Activated CD4-positive, alpha-beta memory T cell treated with anti-CD3 and anti-CD28 coated beads, Interleukin-2, amount 10 ng/mL, durations not matched to agents 7 days and 5 days (primary cell): Measurements from ENCODE around the gene PRKD1. TPM values are rescaled to one million over a fixed set of nuclear protein-coding genes. Genes with fewer than 3 reads are reported as not detected.
"Not testable (repeated sequence)": the region's sequence is repeated elsewhere in the genome, so short reads cannot be mapped to it uniquely, and the experiment has no call there.

Source experiments
- CTCF ChIA-PET: fragments of 350-600 bp; sonication (Branson Sonifier 250); formaldehyde crosslinking; loops from one replicate; lab custom pipeline; 2021; ENCODE audit warnings: antibody characterized with exemption, inconsistent platforms; lab: Charles Lee
- POLR2A ChIA-PET: fragments of 350-600 bp; sonication (Branson Sonifier 250); formaldehyde crosslinking; loops from one replicate; lab custom pipeline; 2021; ENCODE audit warnings: antibody characterized with exemption; lab: Charles Lee
- DNase-seq: peaks from one replicate; pipeline ENCODE4 v3.0.0-alpha.2; 2020
- H3K27ac Mint-ChIP-seq: one replicate; pipeline ENCODE4 v1.8.0; 2021; ENCODE audit warnings: mild to moderate bottlenecking, mixed read lengths
- H3K27me3 Mint-ChIP-seq: one replicate; pipeline ENCODE4 v1.8.0; 2021; ENCODE audit warnings: mixed read lengths
- H3K36me3 Mint-ChIP-seq: one replicate; pipeline ENCODE4 v1.8.0; 2021; ENCODE audit warnings: low read depth, mixed read lengths
- H3K4me1 Mint-ChIP-seq: one replicate; pipeline ENCODE4 v1.8.0; 2021; ENCODE audit warnings: mixed read lengths
- H3K4me3 Mint-ChIP-seq: one replicate; pipeline ENCODE4 v1.8.0; 2021; ENCODE audit warnings: mild to moderate bottlenecking, mixed read lengths
- H3K9me3 Mint-ChIP-seq: one replicate; pipeline ENCODE4 v1.8.0; 2021; ENCODE audit warnings: mixed read lengths
- total RNA-seq, 2 experiments: library from RNA; stranded (reverse); gene quantifications; one replicate each; pipeline ENCODE4 v1.2.3, GENCODE V29; 2021

The PRKD1 gene
- total RNA-seq, 2 experiments from 2014 or later, result not detected

DNA sequence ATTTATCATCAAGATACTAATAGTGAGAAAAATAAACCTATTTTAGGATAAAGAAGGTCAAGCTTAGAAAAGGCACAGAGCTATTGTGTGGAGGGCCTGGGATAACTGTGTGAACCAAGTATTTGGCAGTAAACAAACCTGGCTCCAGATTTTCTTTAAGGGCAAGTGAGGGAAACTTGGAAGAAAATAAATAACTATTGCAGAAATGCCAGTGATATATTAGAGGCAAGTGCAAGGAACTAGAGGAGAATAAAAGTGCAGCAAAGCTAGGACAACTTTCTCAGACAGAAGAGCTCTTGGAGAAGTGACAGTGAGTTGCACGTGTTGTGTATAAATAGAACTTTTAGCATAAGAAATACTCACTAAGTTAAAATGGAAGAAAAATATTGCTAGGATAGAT, 83.7 kb downstream of the PRKD1 start:
- DNase-seq, result no peak
- H3K9me3 Mint-ChIP-seq, result peaks cover 29% of the 10 kb centered on the region
- H3K4me1 Mint-ChIP-seq, result no peaks in the 10 kb centered on the region
- ChIA-PET CTCF (no interaction called here), POLR2A (no interaction called here)
- no peak overlapping the region for H3K27ac Mint-ChIP-seq
- H3K36me3 Mint-ChIP-seq, result no peaks in the 10 kb centered on the region
- H3K27me3 Mint-ChIP-seq, result no peaks in the 10 kb centered on the region
- H3K4me3 Mint-ChIP-seq, result no peak overlapping the region

DNA sequence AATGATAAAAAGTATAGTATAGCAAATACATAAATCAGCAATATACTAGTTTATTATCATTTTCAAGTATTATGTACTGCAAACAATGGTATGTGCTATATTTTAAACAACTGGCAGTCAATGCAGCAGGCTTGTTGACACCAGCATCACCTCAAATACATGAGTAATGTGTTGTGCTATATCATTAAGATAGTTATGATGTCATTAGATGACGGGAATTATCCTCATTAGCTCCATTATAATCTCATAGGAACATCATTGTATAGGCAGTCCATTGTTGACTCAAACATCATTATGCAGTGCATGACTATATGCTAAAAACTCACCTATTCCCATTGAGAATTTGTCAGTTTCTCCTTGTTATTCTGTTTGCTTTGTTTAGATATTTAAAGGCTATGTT, 85.4 kb downstream of the PRKD1 start:
- Mint-ChIP-seq H3K27ac (no peak overlapping the region), H3K4me3 (no peak overlapping the region), H3K9me3 (peaks cover 28% of the 10 kb centered on the region), H3K4me1 (no peaks in the 10 kb centered on the region), H3K36me3 (peaks cover 3% of the 10 kb centered on the region), H3K27me3 (no peaks in the 10 kb centered on the region)
- POLR2A ChIA-PET, result no interaction called here
- no peak for DNase-seq
- CTCF ChIA-PET, result no interaction called here

DNA sequence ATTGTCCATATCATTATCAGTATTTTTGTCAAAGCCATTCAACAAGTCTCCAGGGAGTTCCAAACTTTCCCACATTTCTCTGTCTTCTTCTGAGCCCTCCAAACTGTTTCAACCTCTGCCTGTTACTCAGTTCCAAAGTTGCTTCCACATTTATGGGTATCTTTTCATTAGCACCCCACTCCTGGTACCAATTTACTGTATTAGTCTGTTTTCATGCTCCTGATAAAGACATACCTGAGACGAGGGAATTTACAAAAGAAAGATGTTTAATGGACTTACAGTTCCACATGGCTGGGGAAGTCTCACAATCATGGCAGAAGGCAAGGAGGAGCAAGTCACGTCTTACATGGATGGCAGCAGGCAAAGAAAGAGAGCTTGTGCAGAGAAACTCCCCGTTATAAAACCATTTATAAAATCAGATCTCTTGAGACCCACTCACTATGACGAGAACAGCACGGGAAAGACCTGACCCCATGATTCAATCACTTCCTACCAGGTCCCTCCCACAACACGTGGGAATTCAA, 87.2 kb downstream of the PRKD1 start:
- POLR2A ChIA-PET, H3K4me1 Mint-ChIP-seq, CTCF ChIA-PET, H3K27me3 Mint-ChIP-seq, DNase-seq, H3K27ac Mint-ChIP-seq, H3K4me3 Mint-ChIP-seq, H3K36me3 Mint-ChIP-seq: not testable (repeated sequence)
- H3K9me3 Mint-ChIP-seq, result peaks cover 24% of the 10 kb centered on the region

DNA sequence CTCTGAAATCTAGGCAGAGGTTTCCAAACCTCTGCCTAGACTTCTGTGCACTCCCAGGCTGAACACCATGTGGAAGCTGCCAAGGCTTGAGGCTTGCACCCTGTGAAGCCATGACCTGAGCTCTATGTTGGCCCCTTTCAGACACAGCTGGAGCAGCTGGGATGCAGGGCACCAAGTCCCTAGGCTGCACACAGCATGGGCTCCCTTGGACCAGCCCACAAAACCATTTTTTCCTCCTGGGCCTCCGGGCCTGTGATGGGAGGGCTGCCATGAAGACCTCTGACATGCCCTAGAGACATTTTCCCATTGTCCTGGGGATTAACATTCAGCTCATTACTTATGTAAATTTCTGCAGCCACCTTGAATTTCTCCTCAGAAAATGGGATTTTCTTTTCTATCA, 88.0 kb downstream of the PRKD1 start:
- H3K4me3 Mint-ChIP-seq, DNase-seq, H3K27me3 Mint-ChIP-seq, H3K36me3 Mint-ChIP-seq, CTCF ChIA-PET, POLR2A ChIA-PET, H3K27ac Mint-ChIP-seq, H3K4me1 Mint-ChIP-seq: not testable (repeated sequence)
- peaks cover 24% of the 10 kb centered on the region for H3K9me3 Mint-ChIP-seq

DNA sequence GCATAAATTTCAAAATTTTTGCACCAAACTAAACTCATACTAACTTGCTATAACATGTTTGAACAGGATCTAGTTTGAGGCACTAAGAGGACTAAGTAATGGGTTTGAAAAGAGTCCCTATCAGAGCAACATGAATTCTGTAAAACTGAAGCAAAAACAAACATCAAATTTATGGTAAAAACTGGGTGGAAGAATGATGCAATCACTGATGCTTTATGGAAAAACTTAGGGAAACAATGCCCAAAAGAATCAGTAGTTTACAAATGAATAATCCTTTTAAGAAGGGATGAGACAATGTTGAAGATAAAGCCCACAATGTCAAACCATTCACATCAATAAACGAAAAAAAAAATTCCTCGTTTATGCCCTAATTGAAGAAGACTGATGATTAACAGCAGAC, 88.9 kb downstream of the PRKD1 start:
- H3K27me3 Mint-ChIP-seq, result no peaks in the 10 kb centered on the region
- POLR2A ChIA-PET, result no interaction called here
- H3K4me1 Mint-ChIP-seq, result no peaks in the 10 kb centered on the region
- H3K9me3 Mint-ChIP-seq, result peaks cover 24% of the 10 kb centered on the region
- CTCF ChIA-PET, result no interaction called here
- H3K36me3 Mint-ChIP-seq, result peaks cover 3% of the 10 kb centered on the region
- H3K27ac Mint-ChIP-seq, result no peak overlapping the region
- no peak for DNase-seq
- no peak overlapping the region for H3K4me3 Mint-ChIP-seq

DNA sequence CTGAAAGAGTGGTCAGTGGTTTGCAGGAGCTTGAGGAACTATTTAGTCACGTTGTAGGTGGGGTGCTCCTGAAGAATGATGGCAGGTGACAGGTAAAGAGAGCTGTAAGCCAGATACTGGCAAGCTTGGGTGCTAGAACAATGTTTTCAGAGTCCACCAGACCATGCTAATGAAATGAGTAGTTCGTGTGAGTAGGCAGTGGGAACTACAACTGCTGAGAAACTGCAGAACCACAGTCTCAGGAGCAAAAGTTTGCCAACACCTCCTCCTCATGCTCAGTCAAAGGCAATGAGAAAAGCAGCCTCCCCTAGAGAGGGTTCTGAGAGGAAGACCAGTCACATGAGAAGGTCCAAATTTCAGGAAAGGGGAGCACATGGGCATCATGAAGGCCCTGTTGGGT, 91.3 kb downstream of the PRKD1 start:
- ChIA-PET POLR2A (no interaction called here), CTCF (no interaction called here)
- H3K27ac Mint-ChIP-seq, result no peak overlapping the region
- H3K4me1 Mint-ChIP-seq, result no peaks in the 10 kb centered on the region
- H3K9me3 Mint-ChIP-seq, result peaks cover 22% of the 10 kb centered on the region
- H3K4me3 Mint-ChIP-seq, result no peak overlapping the region
- H3K36me3 Mint-ChIP-seq, result peaks cover 3% of the 10 kb centered on the region
- H3K27me3 Mint-ChIP-seq, result no peaks in the 10 kb centered on the region
- no peak for DNase-seq

DNA sequence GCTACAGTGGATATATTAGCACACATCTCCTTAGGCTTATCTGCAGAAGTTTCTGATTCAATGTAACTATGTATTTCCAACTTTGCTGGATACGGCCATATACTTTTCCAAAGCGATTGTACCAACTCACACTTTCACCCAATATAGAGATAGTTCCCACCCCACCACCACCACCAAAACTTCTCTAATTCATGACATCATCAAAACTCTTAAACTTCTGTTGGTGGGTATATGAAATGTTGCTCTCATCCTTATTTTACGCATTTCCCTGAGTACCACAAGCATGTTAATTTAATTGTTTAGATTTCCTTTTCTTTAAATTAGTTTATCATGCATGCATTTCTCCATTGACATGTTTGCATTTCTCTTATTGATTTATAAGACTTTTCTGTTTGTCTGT, 95.6 kb downstream of the PRKD1 start:
- H3K36me3 Mint-ChIP-seq, result no peaks in the 10 kb centered on the region
- CTCF ChIA-PET, result no interaction called here
- H3K9me3 Mint-ChIP-seq, result peaks cover 4% of the 10 kb centered on the region
- H3K27ac Mint-ChIP-seq, result no peak overlapping the region
- POLR2A ChIA-PET, result no interaction called here
- H3K4me3 Mint-ChIP-seq, result no peak overlapping the region
- H3K4me1 Mint-ChIP-seq, result no peaks in the 10 kb centered on the region
- no peak for DNase-seq
- H3K27me3 Mint-ChIP-seq, result no peaks in the 10 kb centered on the region

DNA sequence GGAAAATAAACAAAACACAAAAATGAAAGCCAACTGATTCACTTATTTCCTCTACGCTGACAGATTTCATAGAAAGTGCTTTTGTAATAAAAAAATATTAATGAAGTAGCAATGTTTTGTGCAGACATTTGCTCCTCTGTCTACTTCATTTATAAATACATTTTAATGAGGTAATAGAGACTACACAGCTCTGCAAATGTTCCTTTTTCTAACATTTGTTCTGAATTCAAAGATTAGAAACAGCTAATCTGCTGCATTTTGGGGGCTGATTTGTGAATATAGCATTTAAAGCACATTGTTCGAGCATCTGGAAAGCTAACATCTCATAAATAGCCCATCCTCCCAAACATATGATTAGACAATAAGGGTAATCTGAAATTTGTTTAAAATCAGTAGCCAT, 97.8 kb downstream of the PRKD1 start:
- DNase-seq, result no peak
- Mint-ChIP-seq H3K4me1 (no peaks in the 10 kb centered on the region), H3K36me3 (no peaks in the 10 kb centered on the region), H3K4me3 (no peak overlapping the region), H3K27ac (no peak overlapping the region), H3K9me3 (peaks cover 6% of the 10 kb centered on the region), H3K27me3 (no peaks in the 10 kb centered on the region)
- CTCF ChIA-PET, result no interaction called here
- POLR2A ChIA-PET, result no interaction called here

DNA sequence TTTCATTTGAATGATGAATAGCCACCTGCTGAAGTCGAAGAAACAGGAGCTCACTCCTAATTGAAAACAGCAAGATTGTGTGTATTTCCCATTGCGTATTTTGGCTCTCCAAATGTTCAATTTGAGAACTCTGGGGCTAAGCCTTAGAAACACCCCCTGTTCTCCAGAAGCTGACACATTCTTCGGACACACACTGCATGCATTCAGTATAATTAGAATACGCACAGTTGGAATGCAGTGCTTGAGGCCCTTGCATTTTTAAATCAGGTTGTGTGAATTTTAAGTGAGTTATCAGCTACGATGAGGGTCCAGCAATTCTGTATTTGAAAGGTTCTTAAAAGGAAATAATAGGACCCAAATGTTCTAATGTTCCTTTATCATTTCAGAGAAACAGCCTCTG, 103.8 kb downstream of the PRKD1 start:
- no peak overlapping the region for H3K27ac Mint-ChIP-seq
- CTCF ChIA-PET, result no interaction called here
- POLR2A ChIA-PET, result no interaction called here

DNA sequence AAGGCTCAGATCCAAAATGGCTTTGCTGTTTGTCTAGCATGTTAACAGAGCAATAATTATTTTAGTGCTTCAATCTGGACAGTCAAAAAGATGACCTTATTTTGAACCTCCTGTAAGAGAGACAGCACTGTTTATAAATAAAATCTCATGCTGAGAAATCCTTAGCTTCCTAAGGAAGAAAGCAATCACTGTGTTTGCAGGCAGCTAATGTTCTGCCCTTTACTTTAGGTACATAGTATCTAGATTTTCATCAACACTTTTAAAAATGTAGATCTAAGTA, 105.3 kb downstream of the PRKD1 start:
- Mint-ChIP-seq H3K4me1 (no peaks in the 10 kb centered on the region), H3K27me3 (no peaks in the 10 kb centered on the region), H3K4me3 (no peak overlapping the region), H3K9me3 (peaks cover 4% of the 10 kb centered on the region), H3K27ac (no peak overlapping the region), H3K36me3 (no peaks in the 10 kb centered on the region)
- POLR2A ChIA-PET, result no interaction called here
- DNase-seq, result no peak
- CTCF ChIA-PET, result no interaction called here

More for the DNA sequence above, 103.8 kb downstream of the PRKD1 start:
- H3K27me3 Mint-ChIP-seq, result no peaks in the 10 kb centered on the region
- H3K4me1 Mint-ChIP-seq, result no peaks in the 10 kb centered on the region
- no peaks in the 10 kb centered on the region for H3K36me3 Mint-ChIP-seq
- no peak overlapping the region for H3K4me3 Mint-ChIP-seq
- peaks cover 4% of the 10 kb centered on the region for H3K9me3 Mint-ChIP-seq
- no peak for DNase-seq

DNA sequence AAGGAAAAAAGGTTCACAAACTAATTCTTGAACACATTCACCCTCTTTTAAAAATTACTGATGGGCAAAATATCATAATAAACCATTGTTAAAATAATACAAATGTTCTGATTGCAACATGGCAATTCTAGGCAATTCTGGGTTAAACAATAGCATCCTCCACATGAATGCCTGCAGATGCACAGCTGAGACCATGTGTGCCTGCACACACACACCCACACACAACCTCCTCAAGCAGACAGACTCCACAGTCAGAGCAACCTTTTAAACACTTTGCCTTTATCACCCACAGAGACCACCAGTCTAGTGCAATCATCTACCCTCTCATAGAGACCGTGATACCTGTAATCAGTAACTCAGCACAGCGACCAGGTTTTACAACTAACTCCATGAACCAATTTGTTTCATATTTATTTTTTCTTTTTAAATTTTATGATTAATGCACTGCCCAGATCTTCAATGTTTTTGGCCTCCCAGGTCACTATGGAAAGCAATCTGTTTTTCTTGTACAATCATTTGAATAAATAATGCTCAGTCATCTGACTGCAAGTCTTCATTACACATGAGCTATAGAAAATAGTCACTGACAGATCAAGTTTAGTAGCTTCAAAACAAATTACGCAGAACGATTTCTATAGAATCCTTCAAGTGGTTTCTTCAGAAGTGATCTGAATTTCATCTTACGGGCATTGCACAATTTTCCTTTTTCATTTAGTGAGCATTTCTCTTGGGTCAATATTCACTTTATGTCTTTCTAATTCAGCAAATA, 105.8 kb downstream of the PRKD1 start:
- peaks cover 4% of the 10 kb centered on the region for H3K9me3 Mint-ChIP-seq
- POLR2A ChIA-PET, result no interaction called here
- no peaks in the 10 kb centered on the region for H3K36me3 Mint-ChIP-seq
- no peak for DNase-seq
- CTCF ChIA-PET, result no interaction called here
- H3K4me3 Mint-ChIP-seq, result no peak overlapping the region
- no peaks in the 10 kb centered on the region for H3K27me3 Mint-ChIP-seq
- H3K27ac Mint-ChIP-seq, result no peak overlapping the region
- H3K4me1 Mint-ChIP-seq, result no peaks in the 10 kb centered on the region

DNA sequence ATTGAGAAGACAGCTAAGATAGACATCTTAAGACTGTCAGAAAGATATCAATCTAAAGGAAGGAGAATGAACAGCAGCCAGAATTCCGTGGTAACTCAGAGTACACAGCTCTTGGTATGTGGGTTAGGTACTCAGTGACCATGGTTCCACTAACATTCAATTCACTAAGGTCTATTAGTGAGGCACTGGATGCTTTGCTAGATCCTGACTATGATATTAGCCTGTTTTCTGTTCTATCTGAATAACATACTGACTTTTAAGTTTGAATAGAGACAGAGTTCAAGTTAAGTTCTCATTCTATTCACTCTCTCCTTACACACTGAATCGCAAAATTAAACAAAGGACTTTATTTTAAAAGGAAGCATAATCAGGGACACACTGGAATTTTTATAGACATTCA, 106.4 kb downstream of the PRKD1 start:
- Mint-ChIP-seq H3K27ac (no peak overlapping the region), H3K9me3 (peaks cover 4% of the 10 kb centered on the region), H3K4me3 (no peak overlapping the region), H3K27me3 (no peaks in the 10 kb centered on the region), H3K4me1 (no peaks in the 10 kb centered on the region), H3K36me3 (no peaks in the 10 kb centered on the region)
- ChIA-PET CTCF (no interaction called here), POLR2A (no interaction called here)
- DNase-seq, result no peak

DNA sequence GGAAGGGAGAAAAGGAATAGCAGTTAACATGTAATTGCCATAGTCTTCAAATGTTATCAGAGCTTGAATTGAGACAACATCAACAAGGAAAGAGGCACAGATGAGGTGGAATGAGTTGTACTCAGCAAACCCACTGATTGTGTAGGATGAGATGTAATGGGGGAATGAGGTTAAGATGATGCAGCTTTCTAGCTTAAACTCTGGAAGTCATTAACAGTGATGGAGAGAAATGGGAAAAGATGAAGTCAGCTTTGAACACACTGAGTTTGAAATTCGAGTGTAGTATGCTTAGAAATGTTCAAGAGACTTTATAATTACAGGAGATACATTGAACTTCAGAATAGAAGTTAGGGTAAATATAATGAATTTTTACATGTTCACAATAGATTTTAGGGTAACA, 106.9 kb downstream of the PRKD1 start:
- H3K4me3 Mint-ChIP-seq, result no peak overlapping the region
- H3K9me3 Mint-ChIP-seq, result peaks cover 5% of the 10 kb centered on the region
- no peak for DNase-seq
- ChIA-PET POLR2A (no interaction called here), CTCF (no interaction called here)
- no peak overlapping the region for H3K27ac Mint-ChIP-seq
- H3K36me3 Mint-ChIP-seq, result no peaks in the 10 kb centered on the region
- H3K4me1 Mint-ChIP-seq, result no peaks in the 10 kb centered on the region
- H3K27me3 Mint-ChIP-seq, result no peaks in the 10 kb centered on the region

DNA sequence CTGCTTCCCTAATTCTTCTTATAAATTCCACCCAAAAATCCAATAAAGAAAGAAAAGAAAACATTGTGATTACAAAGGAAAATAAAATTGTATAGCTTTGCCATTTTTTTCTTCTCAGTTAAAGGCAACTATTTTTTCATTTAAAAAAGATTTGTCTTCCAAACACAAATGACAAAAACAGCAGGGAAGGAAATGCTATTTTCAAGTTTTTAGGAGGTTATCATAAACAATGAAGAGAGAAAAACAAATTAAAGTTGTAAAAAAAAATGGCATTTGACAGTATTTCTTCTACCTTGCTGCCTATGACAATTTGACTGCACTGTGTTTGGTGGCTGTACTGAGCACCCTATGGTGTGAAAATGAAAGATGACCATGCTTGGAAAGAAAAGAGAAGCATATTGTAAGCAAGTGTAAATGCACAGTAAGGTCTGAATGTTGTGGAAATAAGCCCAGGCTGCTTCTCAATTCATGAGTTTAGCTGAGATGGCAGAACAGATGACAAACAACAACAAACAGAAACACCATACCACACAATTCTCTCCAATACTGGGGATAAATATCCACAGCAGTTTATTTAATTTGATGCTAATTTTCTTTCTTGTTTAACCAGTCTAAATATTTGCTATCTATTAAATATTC, 109.8 kb downstream of the PRKD1 start:
- Mint-ChIP-seq H3K9me3 (peaks cover 3% of the 10 kb centered on the region), H3K4me3 (no peak overlapping the region), H3K36me3 (no peaks in the 10 kb centered on the region), H3K4me1 (no peaks in the 10 kb centered on the region), H3K27me3 (no peaks in the 10 kb centered on the region), H3K27ac (no peak overlapping the region)
- no peak for DNase-seq
- ChIA-PET POLR2A (no interaction called here), CTCF (no interaction called here)
